Esophagus squamous epithelium (tissue), 4 donors: ENCODE measurements around the gene MRFAP1L1.

Experiments
- CTCF ChIP-seq, 6 experiments: fragments of 450-650 bp in 4 of 6; fragments of 200-600 bp in 2 of 6; sonication (generic) in 2 of 6; IDR thresholded peaks; one replicate each; pipeline ENCODE4 v1.5.1; 2016 to 2019; ENCODE audit warnings: antibody characterized with exemption in 6 of 6, mild to moderate bottlenecking in 4 of 6, moderate library complexity in 4 of 6
- POLR2A ChIP-seq, 4 donors: fragments of 450-650 bp; IDR thresholded peaks; one replicate each; pipeline ENCODE4 v1.6.1; 2017; ENCODE audit warnings: antibody characterized with exemption in 4 of 4, mild to moderate bottlenecking in 4 of 4, moderate library complexity in 3 of 4

DNA sequence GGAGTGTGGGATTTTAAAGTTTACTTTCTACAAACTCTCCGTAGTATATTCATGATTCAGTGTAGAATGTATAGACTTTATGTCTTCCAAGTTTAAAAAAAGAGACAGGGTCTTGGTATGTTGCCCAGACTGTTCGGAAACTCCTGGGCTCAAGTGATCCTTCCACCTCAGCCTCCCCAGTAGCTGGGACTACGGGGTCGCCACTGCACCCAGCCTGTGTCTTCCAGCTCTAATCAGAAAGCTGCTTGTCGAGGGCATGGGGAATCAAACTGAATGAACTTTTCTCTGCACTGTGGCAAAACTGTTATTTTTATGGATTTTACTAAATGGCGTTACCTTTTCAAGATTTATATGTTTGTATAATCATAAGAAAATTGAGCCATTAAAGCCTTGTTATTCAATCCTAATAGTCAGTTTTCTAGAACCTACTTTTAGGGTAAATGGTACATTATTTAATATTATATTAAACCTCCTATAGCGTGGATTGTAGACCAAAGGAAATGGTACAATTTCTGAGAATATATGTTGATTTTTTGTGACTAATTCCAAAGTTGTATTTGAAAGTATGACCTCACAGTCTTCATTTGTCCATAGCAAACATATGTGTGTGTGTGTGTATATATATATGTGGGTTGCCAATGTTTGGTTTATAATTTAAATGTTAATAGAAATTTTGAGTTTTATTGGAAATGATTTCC lies 7.4 kb upstream of the MRFAP1L1 start:
- no peak for TF ChIP-seq POLR2A (IDR thresholded peaks at IDR 0.05)
- TF ChIP-seq CTCF (IDR thresholded peaks at IDR 0.05) = no peak
